Ureter (tissue), 1 donor: Measurements from ENCODE around the gene GRIN2D. TPM values are rescaled to one million over a fixed set of nuclear protein-coding genes. Genes with fewer than 3 reads are reported as not detected.
A peak's percentile ranks its signal among the peaks of the same experiment; 100 is the strongest.
"Not testable (repeated sequence)": the region's sequence is repeated elsewhere in the genome, so short reads cannot be mapped to it uniquely, and the experiment has no call there.

Experiments
- DNase-seq: peaks from one replicate; pipeline ENCODE4 v3.0.0-alpha.2; 2020; ENCODE audit warnings: low spot score
- total RNA-seq: library from RNA; stranded (reverse); gene quantifications from one replicate; pipeline ENCODE4 v1.2.4, GENCODE V29; 2023
- donor health status: DM: yes; HTN: yes; CAD: no.

Gene GRIN2D
- total RNA-seq, 1 donor from 2014 or later: 0.86 TPM

DNA sequence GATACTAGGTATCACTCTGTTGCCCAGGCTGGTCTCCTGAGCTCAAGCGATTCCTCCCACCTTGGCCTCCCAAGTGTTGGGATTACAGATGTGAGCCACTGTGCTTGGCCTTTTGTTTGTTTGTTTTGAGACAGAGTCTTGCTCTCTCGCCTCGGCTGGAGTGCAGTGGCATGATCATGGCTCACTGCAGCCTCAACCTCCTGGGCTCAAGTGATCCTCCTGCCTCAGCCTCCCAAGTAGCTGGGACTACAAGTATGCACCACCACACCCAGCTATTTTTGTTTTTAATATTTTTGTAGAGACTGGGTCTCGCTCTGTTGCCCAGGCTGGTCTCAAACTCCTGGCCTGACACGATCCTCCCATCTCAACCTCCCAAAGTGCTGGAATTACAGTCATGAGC lies 21.7 kb upstream of the GRIN2D start:
- DNase-seq: not testable (repeated sequence)

GRCh38 chr19:48372904-48373303 lies 20.6 kb upstream of the GRIN2D start:
- no peak for DNase-seq

DNA sequence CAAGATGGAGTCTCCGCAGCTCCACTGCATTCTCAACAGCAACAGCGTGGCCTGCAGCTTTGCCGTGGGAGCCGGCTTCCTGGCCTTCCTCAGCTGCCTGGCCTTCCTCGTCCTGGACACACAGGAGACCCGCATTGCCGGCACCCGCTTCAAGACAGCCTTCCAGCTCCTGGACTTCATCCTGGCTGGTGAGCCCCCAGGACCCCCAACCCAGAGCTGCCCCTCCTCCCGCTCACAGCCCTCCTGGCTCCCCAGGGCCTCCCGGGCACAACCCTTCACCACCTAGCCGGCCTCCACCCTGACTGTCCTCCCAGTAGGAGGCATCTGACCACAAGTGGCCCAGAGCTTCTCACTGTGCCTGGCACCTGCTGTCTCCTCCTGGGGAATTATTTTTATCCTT lies 19.9 kb upstream of the GRIN2D start:
- DNase-seq: no peak

DNA sequence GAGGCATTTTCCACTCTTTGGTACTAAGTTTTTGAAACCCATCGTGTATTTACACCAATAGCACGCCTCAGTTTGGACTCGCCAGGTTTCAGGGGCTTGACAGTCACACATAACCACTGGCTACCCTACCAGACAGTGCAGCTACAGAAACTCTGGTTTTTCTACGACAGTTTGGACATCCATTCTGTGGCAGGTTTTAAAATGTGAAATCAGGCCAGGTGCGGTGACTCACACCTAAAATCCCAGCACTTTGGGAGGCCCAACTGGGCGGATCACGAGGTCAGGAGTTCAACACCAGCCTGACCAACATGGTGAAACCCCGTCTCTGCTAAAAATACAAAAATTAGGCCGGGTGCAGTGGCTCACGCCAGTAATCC lies 15.3 kb upstream of the GRIN2D start:
- DNase-seq: no peak

GRCh38 chr19:48379058-48379457 lies 14.4 kb upstream of the GRIN2D start:
- no peak for DNase-seq

DNA sequence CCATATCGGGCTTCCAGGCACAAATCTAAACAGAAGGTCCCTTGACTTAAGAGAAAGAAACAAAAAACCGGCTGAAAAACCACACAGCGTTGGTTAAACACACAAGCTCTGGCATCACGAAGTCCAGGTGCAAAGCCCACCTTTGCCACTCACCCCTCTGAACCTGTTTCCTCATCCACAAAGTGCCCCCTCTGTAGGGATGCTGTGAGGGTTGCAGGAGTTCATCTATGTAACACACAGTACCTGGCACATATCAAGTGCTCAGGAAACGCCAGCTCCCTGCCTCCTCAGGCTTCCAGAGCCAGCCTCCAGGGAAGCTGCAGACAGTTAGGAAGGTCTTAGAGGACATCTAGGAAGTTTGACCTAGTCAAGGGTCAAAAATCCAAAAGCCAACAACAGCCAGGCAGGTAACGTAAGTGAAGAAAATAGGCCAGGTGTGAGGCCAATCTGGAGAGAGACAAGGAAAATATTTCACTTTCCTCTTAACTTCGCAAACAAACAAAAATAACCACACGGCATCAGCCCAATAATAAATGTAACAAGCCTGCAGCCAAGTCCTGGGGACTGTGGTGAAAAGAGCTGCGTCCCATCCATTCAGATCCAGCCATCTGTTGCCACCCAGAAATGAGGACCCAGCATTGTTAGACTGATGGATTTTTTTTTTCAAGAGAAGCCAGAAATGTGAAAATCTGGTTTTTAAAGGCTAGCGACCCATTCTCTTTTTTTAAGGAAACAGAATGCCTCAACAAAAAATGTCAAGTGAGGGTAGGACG lies 12.1 kb upstream of the GRIN2D start:
- DNase-seq: no peak

- no peak for DNase-seq
Measured at GRCh38 chr19:48382286-48382685, 11.2 kb upstream of the GRIN2D start.

DNA sequence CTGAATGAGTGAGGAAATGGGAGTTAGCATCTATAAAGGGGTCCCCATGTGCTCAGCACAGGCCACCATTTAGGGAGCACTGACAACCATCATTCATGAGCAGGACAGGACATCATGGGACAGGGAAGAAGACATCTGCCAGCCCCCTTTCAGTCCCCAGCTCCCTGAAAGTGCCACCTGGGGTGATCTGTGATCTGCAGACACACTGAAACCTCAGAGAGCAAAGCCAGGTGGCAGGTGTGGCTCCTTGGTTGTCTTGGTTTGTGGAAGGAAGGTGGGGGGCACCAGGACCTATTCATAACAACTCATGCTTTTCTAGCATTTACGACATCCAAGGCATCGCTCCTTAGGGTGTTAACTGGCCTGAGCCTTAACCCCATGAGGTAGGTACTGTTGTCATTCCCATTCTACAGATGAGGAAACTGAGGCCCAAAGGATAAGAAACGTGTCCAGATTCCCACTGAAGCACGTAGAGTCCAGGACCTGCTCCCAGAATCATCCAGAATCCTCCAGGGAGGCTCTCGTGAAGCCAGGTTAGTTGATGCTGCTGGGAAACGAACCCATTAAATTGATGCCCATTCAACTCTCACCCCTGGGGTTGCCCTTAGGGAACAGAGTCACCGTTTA lies 7.9 kb upstream of the GRIN2D start:
- DNase-seq: no peak

GRCh38 chr19:48386981-48387380 lies 6.5 kb upstream of the GRIN2D start:
- DNase-seq: no peak

GRCh38 chr19:48390188-48391099 lies 3.0 kb upstream of the GRIN2D start:
- no peak for DNase-seq

GRCh38 chr19:48391100-48392005 lies 2.1 kb upstream of the GRIN2D start, which contains the start of gene KDELR1:
TSS of gene KDELR1 (minus strand) at chr19:48391551. CDS start at chr19:48391358, 193 bp downstream.
- DNase-seq: peak; percentile 84

DNA sequence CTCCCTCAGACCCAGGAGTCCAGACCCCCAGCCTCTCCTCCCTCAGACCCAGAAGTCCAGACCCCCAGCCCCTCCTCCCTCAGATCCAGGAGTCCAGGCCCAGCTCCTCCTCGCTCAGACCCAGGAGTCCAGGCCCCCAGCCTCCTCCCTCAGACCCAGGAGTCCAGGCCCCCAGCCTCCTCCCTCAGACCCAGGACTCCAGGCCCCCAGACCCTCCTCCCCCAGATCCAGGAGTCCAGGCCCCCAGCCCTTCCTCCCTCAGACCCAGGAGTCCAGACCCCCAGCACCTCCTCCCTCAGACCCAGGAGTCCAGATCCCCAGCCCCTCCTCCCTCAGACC lies 1.5 kb upstream of the GRIN2D start:
- DNase-seq: not testable (repeated sequence)

DNA sequence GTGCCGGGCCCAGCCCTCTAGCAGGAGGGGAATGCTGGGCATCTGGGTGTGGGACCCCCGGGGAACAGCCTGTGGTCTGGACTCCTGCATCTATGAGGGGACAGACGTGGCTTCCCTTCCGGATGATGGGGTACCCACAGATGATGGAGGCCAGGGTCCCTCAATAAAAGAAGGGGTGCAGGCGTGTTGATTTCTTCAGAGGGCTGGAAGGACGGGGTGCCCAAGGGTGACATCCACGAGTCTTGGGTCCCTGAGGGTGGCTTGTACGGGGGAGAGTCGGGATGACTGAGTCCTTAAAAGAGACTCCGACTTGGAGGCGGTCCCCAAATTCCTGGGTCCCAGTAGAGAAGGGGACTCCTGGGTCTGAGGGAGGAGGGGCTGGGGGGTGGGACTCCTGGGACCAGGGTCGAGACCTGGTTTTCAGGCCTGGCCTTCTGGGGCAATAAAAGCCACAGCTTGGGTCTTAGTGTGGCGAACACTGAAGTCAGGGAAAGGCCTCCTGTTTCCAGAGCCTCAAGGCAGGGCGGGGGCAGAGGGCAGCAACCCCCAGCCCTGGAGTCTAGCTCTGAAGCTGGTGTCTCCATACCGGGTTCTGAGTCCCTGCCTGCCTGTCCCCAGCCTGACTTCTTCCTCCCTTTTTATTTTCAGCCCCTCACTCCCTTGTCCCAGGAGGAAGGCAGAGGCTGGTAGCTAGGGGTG lies 459 bp upstream of the GRIN2D start:
- no peak for DNase-seq

- no peak for DNase-seq
Measured at GRCh38 chr19:48394331-48395169, 1.1 kb downstream of the GRIN2D start.

DNA sequence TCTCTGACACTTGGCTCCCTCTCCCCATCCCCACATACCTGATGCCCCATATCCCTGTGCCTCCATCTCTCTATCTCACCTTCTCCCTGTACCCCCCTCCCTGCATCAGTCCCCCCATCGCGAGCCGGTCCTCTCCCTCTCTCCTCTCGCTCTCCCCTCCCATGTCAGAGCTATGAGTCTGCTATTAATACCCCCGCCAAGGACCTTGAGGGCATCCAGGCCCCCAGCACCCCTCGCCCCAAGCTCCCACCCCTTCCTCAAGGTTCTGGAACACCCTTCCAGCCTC lies 1.6 kb downstream of the GRIN2D start:
- DNase-seq: no peak

DNA sequence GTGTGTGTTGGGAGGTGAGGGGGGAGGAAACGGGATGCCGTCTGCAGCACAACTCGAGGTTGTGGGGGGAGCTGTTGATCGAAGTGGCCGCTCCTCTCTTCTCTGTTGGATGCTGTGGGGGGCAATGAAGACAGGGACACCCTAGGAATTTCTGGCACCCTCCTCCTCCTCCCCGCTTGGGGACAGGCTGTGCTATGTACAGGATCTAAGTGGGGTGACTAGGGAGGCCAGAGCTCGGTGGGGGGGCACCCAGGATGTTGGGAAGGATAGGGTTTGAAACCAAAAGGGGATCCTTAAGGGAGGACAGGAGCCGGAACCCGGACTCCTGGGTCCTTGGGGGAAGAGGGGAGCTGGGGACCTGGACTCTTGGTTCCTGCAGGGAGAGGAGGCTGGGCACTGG lies 2.0 kb downstream of the GRIN2D start:
- no peak for DNase-seq

DNA sequence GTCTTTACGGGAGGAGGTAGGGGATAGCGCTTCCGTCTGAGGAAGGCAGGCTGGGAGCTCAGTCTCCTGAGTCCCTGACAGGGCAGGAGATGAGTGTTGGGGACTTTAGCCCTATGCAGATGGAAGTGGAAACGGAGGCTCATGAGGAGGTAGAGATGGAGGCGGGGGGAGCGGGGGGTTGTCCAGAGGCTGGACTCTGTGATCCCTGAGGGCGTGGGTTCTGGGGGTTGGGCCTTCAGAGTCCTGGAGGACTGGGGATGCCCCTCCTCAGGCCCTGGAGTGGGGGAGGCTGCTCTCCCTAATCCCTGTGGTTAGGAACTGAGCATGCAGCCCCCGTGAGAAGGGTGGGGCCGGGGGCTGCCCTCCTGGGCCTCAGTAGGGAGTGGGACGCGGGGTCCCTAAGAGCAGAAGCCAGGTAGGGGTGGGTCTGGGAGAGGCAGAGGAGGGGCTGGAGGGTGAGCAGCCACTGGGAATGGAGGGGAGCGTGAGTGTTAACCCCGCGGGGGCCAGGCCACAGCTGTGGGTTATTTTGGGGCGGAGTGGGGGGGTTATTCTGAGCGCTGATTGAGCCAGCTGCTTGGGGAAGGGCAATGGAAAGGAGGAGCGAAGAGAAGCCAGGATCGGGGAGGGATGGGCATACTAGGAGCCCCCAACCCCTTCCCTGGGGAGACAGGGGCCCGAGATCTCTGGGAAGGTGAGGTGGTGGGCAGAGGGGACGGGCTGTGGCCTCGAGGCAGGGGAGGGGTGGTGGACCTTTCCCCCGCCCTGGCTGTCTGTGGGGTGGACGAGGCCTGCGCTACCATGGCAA lies 2.8 kb downstream of the GRIN2D start:
- DNase-seq: no peak

DNA sequence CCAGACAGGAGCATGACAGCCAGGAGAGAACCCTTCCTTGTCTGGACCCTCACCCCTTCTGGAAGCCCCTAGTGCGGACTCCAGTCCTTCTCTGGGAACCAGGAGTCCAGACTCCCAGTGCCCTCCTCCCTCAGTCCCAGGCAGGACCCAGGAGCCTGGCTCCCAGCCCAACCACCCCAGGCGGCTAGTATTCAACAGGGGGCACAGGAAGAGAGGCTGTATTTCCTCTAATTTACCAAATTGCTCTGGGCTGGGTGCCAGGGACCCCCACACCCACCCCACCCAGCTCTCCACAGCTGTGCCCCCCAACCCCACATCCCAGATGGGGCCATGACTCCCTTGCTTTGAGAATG lies 3.3 kb downstream of the GRIN2D start:
- no peak for DNase-seq
